GM11168 (cell line): ENCODE data around the gene ARID1B.

ENCODE experiments used
- in situ Hi-C: fragments of 300-500 bp; cut with MboI; formaldehyde crosslinking; loops from one replicate; pipeline ENCODE4 v1.12.0; 2022; ENCODE audit warnings: low sequenced_read_pairs; ENCODE audit not compliant: unreplicated experiment

The ARID1B gene

DNA sequence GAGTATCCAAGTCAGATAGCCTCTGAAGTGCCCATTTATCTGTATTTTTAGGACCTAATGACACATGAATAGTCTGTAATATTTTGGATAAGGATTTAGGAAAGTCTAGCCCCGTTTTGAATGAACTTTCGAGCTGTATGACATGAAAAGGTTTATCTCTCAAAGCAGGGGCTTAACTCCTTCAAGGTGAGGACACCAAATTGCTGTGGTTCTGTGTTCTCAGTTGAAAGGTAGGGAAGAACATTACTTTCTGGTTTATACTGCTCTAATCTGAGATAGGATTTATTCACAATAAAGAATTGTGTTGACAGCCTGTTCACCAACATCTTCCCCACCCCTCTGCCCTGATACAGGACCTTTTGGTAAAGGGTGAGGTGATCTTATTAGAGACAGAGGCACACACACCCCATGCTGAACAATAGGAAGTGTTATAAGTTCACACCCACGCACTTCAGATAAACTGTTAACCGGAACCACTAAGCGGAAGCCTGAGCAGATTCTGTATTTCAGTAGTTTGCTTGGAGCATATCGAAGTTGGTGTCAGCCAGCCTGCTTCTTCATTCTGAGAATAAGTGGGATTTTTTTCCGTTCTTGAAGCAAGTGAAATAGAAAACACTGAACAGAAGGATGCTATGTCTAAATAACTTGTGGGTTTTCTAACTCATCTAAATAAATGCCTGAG, 322.9 kb downstream of the ARID1B start:
- in situ Hi-C loops: no loop called here

DNA sequence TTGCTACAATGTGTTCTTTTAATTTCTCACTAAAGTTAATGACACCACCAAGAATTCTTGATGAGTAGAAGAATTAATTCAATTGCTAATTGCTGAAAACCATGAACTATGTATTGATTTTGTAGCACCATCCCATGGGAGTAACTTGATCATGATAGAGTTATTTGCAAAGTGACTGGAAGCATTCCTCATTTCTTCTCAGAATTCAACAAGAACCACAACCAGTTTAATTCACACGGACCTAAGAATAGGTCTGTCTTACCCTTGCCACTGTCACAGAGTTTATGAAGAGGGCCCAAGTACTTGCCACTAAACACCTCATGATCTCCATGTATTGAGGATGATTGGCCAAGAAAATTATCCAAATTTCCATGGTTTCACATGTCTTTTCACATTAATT, 324.0 kb downstream of the ARID1B start:
- in situ Hi-C loops: no loop called here

DNA sequence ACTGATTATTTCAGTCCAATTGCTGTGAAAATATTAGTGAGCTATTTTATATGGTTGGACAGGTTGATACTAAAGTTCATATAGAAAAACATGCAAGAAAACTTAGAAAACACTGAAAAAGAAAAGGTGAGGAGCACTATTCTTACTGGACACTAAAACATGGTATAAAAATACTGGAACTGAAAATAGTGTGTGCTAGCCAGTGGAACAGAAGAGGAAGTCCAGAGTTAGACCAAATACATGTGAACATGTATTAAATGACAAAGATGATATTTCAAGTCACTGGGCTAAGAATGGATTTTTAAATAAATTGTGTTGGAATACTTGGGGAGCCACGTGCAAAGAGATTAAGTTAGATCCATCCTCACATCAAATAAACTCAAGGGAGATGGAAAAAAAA, 327.6 kb downstream of the ARID1B start:
- in situ Hi-C loops: no loop called here

DNA sequence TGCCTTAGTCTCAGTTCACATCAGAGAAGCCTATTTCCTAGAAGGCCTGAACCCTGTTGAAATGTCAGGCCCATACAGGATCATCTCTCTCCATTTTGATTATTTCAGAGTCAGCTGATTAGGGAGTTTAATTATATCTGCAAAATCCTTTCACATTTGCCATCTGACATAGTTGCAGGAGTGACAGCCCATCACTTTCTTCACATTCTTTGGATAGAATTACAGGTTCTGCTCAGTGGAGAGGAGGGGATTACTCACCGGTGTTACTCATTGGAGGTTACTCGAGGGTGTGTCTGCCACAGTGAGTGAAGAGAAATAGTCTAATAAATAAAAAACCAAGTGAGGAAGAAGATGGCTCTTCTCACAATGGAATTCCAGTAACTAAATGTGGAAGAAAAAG, 329.3 kb downstream of the ARID1B start:
- in situ Hi-C loops: no loop called here

DNA sequence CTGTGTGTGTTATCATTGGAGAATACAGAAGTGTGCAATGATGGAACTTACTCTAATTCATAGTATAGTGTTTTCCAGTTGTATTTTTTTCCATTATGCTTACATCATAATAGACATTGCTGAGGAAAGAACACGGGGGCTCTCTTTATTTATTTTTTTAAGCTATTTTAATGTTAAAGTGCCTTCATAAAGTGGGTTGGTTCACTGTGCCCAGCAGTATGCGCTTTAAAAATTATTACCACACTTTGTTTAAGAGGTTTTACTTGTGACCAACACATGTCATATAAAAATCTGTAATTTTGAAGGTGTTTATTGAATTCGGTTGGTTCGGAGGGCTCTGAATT, 330.4 kb downstream of the ARID1B start:
- in situ Hi-C loops: no loop called here

DNA sequence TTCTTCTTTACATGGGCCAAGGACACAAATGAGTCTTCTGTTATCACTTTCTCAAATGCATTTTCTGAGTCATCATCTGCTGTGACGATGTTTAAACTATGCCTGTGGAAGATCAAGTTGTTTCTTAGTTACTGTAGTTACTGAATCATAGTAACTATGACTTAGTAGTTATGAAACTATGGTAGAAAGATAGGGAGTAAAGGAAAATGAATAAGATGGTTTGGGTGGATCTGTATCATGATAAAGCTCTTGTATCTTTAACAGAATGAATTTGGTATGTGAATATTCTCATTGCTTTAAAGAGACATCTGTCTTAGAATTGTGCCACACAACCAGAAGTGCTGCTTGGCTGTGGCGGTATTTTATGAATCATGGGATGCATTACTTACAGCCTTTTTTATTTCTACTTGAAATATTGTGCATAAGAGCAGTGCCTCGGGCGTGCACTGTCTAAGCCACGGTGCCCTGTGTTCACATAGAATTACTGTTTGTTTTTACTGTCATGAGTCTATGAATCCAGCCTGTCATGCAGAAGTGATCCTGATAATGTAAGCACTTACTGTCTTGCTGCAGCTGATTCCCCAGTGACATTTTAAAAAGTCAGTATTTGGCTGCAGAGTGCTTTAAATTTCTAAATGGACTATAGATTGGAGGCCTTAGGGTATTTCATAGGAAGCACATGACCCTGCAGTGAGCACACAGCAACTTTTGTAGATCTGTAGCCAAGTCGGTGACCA, 330.9 kb downstream of the ARID1B start:
- in situ Hi-C loops: no loop called here

DNA sequence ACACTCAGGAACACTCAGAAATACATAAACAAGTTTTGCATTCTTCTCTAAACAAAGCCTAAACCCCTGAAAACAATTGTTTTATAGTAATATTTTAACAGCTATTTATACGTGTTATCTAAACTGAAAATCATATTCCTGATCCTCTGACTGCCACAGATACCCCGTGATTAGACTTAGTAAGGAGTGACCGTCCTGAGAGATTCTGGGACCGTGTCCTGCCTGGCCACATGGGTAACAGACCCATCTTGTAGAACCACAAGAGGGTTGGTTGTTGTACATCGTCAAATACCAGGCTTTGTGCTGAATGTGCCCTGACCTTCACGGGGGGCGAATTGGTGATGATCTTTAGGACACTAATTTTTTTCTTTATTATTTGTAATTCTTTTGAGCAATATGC, 331.7 kb downstream of the ARID1B start:
- in situ Hi-C loops: no loop called here

DNA sequence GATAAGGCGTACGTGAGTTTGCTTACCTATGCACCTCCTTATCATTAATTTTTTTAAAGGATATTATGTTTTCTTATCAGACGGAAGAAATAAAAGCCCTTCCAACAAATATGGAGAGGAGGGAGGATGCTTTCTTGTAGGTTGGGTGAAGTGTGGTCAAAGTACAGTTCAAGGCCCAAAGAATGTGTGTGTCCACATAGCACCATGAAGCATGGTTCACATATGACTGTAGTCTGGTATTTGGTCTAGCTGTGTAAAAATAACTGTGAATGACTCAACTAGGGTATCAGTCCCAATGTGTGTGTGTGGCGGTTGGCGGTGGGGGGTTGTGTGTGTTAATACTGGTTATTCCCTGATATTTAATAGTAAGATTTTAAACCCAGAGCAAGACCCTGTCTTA, 333.4 kb downstream of the ARID1B start:
- in situ Hi-C loops: no loop called here

DNA sequence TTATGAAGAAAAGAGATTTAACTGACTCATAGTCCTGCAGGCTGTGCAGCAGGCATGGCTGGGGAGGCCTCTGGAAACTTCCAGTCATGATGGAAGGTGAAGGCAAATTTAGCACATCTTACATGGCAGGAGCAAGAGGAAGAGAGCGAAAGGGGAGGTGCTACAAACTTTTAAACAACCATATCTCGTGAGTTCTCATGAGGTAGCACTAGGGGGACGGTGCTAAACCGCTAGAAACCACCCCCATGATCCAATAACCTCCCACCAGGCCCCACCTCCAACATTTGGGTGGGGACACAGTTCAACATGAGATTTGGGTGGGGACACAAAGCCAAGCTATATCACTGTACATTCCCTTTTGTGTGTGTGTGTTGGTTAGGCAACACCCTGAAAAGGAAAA, 336.2 kb downstream of the ARID1B start:
- in situ Hi-C loops: no loop called here

DNA sequence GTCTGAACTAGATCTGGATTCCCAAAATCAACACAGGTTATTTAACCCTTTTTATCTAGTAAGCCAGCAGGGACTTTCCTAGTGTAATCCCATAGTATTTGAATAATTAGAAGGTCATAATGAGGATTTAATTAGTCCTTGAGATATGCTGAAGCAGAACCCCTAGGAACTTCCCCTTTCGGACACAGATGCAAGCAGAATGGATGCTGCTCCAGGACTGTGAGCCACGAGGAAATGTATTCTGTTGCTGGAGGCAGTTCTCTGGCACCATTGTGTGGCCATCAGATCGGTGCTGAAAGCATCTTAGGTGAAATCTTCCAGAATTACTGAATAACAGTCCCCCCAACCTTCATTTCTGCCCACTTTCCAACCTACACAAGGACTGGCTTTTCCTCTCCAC, 339.2 kb downstream of the ARID1B start:
- in situ Hi-C loops: no loop called here

DNA sequence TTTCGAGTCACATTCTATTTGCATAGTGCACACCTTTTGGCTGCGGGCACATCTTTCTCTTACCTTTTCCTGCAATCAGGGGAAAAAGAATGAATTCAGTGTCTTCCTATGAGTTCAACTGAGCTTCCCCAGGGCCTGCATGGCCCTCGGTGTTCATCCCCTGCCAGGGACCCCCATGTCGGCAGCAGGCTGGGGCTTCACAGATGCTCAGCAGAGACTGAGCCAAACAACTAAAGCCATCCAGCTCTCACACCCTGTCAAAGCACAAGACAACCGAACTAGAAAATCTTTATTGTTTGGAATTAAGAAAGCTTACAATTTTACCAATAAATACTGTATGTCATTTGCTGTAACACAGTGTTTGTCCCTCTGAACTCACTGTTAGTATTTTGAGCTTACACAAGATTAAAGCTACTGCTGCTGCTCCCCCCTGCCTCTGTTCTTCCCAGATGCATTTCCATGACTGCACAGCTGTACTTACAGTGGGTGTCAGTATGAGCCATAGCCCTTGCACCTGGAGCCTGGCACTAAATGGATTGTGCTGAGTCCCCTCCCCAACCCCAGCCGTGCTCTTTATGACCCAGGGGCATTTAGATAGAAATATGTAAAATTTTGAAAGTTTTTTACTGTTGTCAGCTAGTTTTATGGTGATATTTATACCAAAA, 340.4 kb downstream of the ARID1B start:
- in situ Hi-C loops: no loop called here

DNA sequence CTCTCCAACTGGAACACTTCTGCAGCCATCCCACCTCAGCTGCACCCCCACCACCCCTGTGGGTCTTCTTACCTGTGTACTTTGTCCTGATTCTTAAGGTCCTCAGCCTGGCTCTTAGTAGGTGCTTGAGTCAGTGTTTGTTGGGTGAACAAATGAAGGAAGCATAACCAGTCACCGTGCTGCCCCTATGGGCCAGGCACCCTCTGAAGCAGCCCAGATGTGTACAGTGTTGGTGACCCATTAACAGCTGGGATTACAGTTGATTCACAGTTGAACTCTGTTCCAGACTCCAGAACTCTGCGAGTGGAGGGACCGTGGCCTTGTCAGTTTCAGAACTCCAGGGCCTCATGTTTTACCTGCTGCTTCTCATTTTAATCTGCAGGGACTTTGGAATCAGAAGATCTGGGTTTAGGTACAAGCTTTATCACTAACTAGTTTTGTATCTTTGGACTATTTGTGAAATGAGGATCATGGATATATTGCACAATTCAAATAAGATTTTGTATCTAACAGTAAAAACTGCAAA, 342.4 kb downstream of the ARID1B start:
- in situ Hi-C loops: no loop called here

DNA sequence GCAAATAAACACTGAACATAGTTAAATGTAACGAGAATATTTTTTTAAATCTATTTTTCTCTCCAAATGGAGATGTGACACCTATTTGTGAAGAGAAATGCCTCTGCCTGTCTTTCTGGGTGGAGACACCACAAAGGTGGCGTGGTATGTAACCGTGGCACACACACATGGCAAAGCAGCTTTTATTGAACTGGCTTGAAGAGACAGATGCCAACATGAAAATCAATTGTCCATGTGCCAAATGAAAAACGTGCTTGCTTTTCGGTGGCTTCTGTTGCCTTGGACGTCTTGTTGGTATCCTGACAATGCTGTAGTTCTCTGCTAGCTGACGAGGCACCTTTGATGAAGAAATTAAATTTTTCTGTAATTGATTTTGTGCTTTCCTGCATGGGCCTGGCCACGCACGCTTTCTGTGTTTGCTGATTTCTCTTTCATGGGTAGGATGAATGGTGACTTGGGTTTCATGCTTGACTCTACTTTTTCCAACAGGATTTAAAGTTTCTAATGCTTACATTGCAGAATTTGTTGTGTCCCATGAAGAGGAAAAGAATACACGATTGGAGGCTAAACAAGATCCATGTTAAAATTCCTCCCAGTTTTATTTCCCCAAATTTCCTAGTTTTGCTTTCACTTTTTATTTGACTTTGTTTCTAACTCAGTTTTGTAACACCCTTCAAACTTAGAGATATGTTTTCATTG, 343.5 kb downstream of the ARID1B start:
- in situ Hi-C loops: no loop called here

DNA sequence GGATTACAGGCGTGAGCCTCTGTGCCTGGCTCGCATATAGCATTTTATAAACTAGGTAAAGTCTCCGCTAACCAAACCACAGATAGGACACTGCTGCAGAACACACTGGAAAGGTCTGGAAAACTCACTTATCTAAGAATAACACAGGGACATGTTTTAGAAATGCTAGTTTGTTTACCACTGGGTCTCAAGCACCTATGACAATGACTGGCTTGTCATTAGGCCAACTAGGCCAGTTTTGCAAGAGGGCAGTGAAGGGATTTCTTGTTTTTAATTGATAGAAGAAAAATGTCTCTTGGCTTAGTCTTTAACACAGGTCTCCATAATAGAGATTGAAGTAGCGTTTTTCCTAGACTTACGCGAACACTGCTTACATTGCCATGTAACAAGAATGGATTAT, 344.7 kb downstream of the ARID1B start:
- in situ Hi-C loops: no loop called here

DNA sequence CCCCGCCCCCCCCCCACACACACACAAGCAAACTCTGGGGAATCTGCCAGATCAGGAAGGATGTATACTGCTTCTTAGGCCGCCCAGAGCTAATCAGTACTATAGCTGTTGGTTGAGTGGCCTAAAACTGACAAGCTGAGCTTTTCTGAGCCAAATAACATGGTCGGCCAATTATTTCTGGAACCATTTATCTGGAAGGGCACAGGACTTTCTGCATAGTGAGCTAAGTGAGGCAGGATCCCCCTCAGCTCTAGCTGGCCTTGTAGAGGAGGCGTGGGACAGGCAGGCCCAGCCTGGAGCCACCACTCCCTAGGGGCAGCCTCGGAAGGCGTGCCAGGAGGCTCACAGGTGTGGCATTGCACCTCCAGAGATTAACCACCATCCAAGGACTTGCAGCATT, 346.1 kb downstream of the ARID1B start:
- in situ Hi-C loops: no loop called here

DNA sequence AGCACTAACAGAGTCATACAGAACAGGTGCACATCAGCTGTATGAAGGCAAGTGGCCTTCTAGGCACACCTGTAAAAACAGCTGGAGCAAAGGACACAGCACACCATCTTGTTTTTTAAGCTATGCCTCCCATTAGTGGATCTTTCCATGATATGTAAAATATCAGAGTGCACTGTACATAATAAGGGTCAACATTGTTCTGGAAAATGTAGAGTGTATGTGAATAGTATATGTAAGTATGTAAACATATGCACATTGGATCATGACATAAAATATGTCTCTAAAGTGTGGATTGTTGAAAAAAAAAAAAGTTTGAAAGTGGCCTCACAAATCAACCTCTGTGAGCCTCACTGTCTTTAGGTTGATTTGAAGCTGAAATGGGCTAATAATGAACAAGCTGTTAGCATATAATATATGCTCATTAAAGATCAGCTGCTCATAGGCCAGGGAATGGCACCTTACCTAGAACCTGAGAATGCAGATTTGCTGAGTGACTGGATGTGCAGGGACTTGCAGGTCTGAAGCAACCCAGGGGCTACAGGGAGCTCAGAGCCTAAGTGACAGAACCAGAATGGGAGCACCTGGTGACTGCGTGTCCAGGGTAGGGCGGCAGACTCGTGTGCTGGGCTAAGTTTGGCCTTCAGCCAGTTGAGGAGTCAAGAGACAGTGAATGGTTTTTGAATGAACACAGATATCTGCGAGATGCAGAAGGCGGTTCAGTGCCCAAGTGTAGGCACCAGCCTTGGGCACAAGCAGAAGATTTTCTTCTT, 347.5 kb downstream of the ARID1B start:
- in situ Hi-C loops: no loop called here

DNA sequence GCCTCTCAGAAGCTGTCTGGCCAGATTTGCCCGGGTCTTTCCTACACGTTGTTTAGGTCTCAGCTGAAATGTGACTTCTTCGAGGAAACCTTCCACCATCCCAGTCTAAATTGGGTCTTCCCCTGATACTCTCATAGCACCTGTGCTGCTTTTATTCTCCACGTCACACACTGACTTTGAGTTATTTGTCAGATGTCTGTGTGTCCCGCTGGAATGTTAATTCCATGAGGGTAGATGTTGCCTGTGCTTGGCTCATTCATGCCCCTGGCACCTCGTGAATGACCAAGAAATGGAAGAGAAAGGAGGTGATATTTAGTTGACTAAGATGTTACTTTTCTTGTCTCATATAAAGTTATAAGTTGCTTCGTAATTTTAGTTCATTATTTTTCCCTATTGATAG, 348.4 kb downstream of the ARID1B start:
- in situ Hi-C loops: no loop called here

DNA sequence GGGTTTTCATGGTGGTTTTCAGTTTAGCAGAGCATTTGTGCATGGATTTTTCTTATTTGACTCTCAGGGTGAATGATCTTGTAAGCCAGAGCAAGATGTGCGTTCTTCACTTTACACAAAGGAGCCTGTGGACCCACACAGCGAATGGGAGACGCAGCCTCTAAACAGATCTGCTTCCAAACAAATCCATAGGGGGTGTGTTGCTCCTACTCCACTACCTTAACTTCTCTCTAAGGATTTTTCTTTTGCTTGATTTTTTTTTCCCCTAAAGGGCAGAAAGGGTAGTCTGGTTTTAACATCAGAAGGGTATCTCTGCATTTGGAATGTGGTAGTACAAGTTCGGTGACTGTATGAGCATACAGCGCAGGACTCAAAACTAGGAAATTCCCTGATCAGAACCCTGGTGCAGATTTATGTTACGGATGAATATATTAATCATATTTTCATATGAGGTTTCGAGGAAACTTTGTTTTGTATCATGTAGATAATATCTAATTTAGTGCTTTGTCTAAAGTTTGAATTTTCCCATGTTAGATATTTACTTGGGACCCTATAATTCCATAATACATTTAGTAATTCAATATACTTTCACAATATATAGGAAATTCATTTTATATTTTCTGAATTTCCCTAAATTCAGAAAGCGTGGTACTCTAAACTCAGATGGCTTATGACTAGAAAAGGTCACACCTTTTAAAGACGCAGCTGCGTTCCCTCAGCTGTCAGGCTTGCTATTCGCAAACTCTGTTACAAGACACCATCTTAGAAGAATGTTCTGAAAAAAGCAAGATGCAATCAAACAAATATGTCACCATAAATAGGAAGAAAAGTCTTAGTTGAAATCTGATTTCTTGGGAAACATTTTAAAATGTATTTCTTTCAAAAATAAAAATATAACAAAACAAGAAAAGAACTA, 349.3 kb downstream of the ARID1B start:
- in situ Hi-C loops: no loop called here

DNA sequence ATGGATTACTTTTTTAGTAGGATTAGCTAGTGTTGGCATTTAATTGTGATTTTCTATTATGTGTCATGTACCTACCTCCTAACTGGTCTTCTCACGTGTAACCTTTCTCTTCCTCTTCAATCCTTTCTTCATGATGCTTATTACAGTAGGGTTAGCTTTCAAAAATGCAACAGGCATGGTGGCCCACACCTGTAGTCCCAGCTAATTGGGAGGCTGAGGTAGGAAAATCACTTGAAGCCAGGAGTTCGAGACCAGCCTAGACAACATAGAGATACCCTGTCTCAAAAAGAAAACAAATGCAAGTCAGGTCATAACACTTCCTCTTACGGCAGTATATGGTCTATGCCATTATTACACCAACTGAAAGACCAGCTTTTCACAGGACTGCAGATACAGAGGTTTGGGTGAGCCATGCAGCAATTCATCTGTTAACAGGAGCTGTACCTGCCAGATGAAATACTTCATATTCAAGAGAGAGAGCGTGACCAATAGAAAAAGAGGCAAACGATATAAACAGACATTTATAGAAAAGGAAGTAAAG, 351.1 kb downstream of the ARID1B start:
- in situ Hi-C loops: no loop called here
